GM12878 (cell line): ENCODE measurements around the gene IFIT2. TPM values are rescaled to one million over a fixed set of nuclear protein-coding genes. Genes with fewer than 3 reads are reported as not detected.

Experiments used
- BCLAF1 ChIP-seq: fragments of 450-650 bp; IDR thresholded peaks from 2 replicates; pipeline ENCODE4 v1.6.1; 2017; ENCODE audit warnings: antibody characterized with exemption, mild to moderate bottlenecking, moderate library complexity
- BMI1 ChIP-seq: fragments of 450-650 bp; IDR thresholded peaks from 2 replicates; pipeline ENCODE4 v1.6.1; 2016; ENCODE audit warnings: mild to moderate bottlenecking, moderate library complexity, borderline replicate concordance
- CHD1 ChIP-seq: IDR thresholded peaks from 2 replicates; pipeline ENCODE4 v1.6.1; 2012; ENCODE audit warnings: low read depth, low read length, improper control_type of control experiment
- NFIC ChIP-seq: IDR thresholded peaks from 2 replicates; pipeline ENCODE4 v1.6.1; 2012; ENCODE audit warnings: low read depth, mild to moderate bottlenecking, inconsistent platforms, low read length, moderate library complexity
- PBX3 ChIP-seq: IDR thresholded peaks from 2 replicates; pipeline ENCODE4 v1.6.1; 2011; ENCODE audit warnings: mild to moderate bottlenecking, low read depth, low read length, moderate library complexity; ENCODE audit not compliant: insufficient replicate concordance
- PML ChIP-seq: IDR thresholded peaks from 2 replicates; pipeline ENCODE4 v1.6.1; 2012; ENCODE audit warnings: low read length, inconsistent platforms
- RAD51 ChIP-seq: fragments of 450-650 bp; IDR thresholded peaks from 2 replicates; pipeline ENCODE4 v1.6.1; 2016; ENCODE audit warnings: moderate library complexity, mild to moderate bottlenecking, inconsistent platforms
- SPI1 ChIP-seq: IDR thresholded peaks from 2 replicates; pipeline ENCODE4 v1.6.1; 2011; ENCODE audit warnings: low read depth, mild to moderate bottlenecking, low read length, moderate library complexity, borderline replicate concordance; ENCODE audit not compliant: insufficient read depth
- USF1 ChIP-seq: IDR thresholded peaks from 2 replicates; pipeline ENCODE4 v1.6.1; 2011; ENCODE audit warnings: borderline replicate concordance, low read depth, mild to moderate bottlenecking, moderate library complexity, mixed read lengths, low read length; ENCODE audit not compliant: insufficient read depth; ENCODE audit errors: extremely low read length
- ZBTB40 ChIP-seq: fragments of 450-650 bp; IDR thresholded peaks from 2 replicates; pipeline ENCODE4 v1.6.1; 2016; ENCODE audit warnings: mild to moderate bottlenecking, moderate library complexity, borderline replicate concordance
- polyA plus RNA-seq, 11 experiments: library from polyadenylated mRNA; depleted of rRNA in 4 of 11; unstranded in 6 of 11; stranded (reverse) in 5 of 11; fragments of >200 nt; fragmentation: Nextera tagmentation in 4 of 11; fragmentation: Illumina TruSeq in 1 of 11; extraction: Ambion mirVana in 4 of 11; extraction: Trizol in 1 of 11; gene quantifications; 1 replicate in 1 of 11; 2 replicates in 10 of 11; pipeline versions ENCODE4 v1.2.1 to v1.2.3, GENCODE V29; 2011 to 2016; ENCODE audit warnings: inconsistent platforms in 2 of 11, missing spikeins in 2 of 11, low read depth in 1 of 11
- total RNA-seq, 4 experiments: library from RNA; depleted of rRNA in 3 of 4; stranded (reverse); fragments of >200 nt in 3 of 4; fragmentation: Illumina TruSeq in 1 of 4; extraction: Trizol in 1 of 4; gene quantifications; 2 replicates each; pipeline versions ENCODE4 v1.2.1 to v1.2.3, GENCODE V29; 2013 to 2021

The IFIT2 gene
- total and polyA plus RNA-seq, 10 of the 15 experiments (the other 5 are each of a cell fraction or from before 2014, with no cell fraction given): 5.2 to 14.8 (median 9.7) TPM

- TF ChIP-seq ZBTB40: no peak
- no peak for TF ChIP-seq PBX3
- TF ChIP-seq BCLAF1: no peak
- no peak for TF ChIP-seq NFIC
- TF ChIP-seq USF1: no peak
- TF ChIP-seq SPI1: no peak
- TF ChIP-seq RAD51: no peak
- TF ChIP-seq CHD1: no peak
- no peak for TF ChIP-seq PML
- TF ChIP-seq BMI1: no peak
Measured at GRCh38 chr10:89294721-89295239, 7.1 kb upstream of the IFIT2 start (continued).
